ENCODE data around the gene ERN2.

GRCh38 chr16:23700509-23700908 lies 12.5 kb downstream of the ERN2 start:
- TF ChIP-seq SMC3 (IDR thresholded peaks at IDR 0.05; ENCODE audit: low read depth, low read length), result no peak
- no peak for TF ChIP-seq RXRA (IDR thresholded peaks at IDR 0.05; ENCODE audit: borderline replicate concordance, low read depth)
- no peak for TF ChIP-seq USF2 (IDR thresholded peaks at IDR 0.05; ENCODE audit: borderline replicate concordance, low read depth, low read length)
- no peak for TF ChIP-seq POLR2AphosphoS5 (IDR thresholded peaks at IDR 0.05; ENCODE audit: low read depth, low read length)
- no peak for TF ChIP-seq MAX (IDR thresholded peaks at IDR 0.05; ENCODE audit: low read depth)
